Measurements from ENCODE around the gene HMGCLL1.

The HMGCLL1 gene

GRCh38 chr6:55494411-55494810 lies 84.6 kb downstream of the HMGCLL1 start:
- no peak for DNase-seq
- H4K20me1 ChIP-seq (ENCODE audit: insufficient read depth, low read length), result no peaks in the 10 kb centered on the region
- no peak for ATAC-seq (ENCODE audit: insufficient read depth, low read depth)
- H3K4me2 ChIP-seq (ENCODE audit: insufficient read depth, low read length), result no peak overlapping the region
- no peak overlapping the region for H2AFZ ChIP-seq (ENCODE audit: low read depth, low read length)
- H3K36me3 ChIP-seq (ENCODE audit: insufficient read depth, low read length), result no peaks in the 10 kb centered on the region
- H3K27me3 ChIP-seq (ENCODE audit: insufficient read depth, low read length, poor library complexity), result no peaks in the 10 kb centered on the region
- TF ChIP-seq, protein P1, sequence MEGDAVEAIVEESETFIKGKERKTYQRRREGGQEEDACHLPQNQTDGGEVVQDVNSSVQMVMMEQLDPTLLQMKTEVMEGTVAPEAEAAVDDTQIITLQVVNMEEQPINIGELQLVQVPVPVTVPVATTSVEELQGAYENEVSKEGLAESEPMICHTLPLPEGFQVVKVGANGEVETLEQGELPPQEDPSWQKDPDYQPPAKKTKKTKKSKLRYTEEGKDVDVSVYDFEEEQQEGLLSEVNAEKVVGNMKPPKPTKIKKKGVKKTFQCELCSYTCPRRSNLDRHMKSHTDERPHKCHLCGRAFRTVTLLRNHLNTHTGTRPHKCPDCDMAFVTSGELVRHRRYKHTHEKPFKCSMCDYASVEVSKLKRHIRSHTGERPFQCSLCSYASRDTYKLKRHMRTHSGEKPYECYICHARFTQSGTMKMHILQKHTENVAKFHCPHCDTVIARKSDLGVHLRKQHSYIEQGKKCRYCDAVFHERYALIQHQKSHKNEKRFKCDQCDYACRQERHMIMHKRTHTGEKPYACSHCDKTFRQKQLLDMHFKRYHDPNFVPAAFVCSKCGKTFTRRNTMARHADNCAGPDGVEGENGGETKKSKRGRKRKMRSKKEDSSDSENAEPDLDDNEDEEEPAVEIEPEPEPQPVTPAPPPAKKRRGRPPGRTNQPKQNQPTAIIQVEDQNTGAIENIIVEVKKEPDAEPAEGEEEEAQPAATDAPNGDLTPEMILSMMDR (IDR thresholded peaks at IDR 0.05; ENCODE audit: borderline replicate concordance, extremely low read depth, low read length, poor library complexity, severe bottlenecking), result no peak
- TF ChIP-seq EZH2 (IDR thresholded peaks at IDR 0.05; ENCODE audit: borderline replicate concordance, low read depth, low read length, severe bottlenecking), result no peak
- no peaks in the 10 kb centered on the region for H3K79me2 ChIP-seq (ENCODE audit: insufficient read depth, low read length)
- no peaks in the 10 kb centered on the region for H3K9me3 ChIP-seq (ENCODE audit: insufficient read depth, low read length, severe bottlenecking)
- no peak overlapping the region for H3K27ac ChIP-seq (ENCODE audit: low read length)
- H3K9ac ChIP-seq (ENCODE audit: low read depth, low read length), result no peak overlapping the region
- H3K4me3 ChIP-seq (ENCODE audit: low read depth in 1 of 2, low read length in 2 of 2), result no peak overlapping the region
- no peaks in the 10 kb centered on the region for H3K4me1 ChIP-seq (ENCODE audit: insufficient read depth, low read length)

- TF ChIP-seq, protein P1 (IDR thresholded peaks at IDR 0.05; ENCODE audit: borderline replicate concordance, extremely low read depth, low read length, poor library complexity, severe bottlenecking), result no peak
- TF ChIP-seq EZH2 (IDR thresholded peaks at IDR 0.05; ENCODE audit: borderline replicate concordance, low read depth, low read length, severe bottlenecking), result no peak
- H3K4me3 ChIP-seq (ENCODE audit: low read depth in 1 of 2, low read length in 2 of 2), result no peak overlapping the region
- H3K4me1 ChIP-seq (ENCODE audit: insufficient read depth, low read length), result no peaks in the 10 kb centered on the region
- H3K36me3 ChIP-seq (ENCODE audit: insufficient read depth, low read length), result no peaks in the 10 kb centered on the region
- H3K4me2 ChIP-seq (ENCODE audit: insufficient read depth, low read length), result no peak overlapping the region
- no peaks in the 10 kb centered on the region for H3K79me2 ChIP-seq (ENCODE audit: insufficient read depth, low read length)
- H3K27ac ChIP-seq (ENCODE audit: low read length), result no peak overlapping the region
- no peaks in the 10 kb centered on the region for H4K20me1 ChIP-seq (ENCODE audit: insufficient read depth, low read length)
- H3K9ac ChIP-seq (ENCODE audit: low read depth, low read length), result no peak overlapping the region
- H3K27me3 ChIP-seq (ENCODE audit: insufficient read depth, low read length, poor library complexity), result no peaks in the 10 kb centered on the region
- ATAC-seq (ENCODE audit: insufficient read depth, low read depth) (no peak), DNase-seq (no peak)
- no peaks in the 10 kb centered on the region for H3K9me3 ChIP-seq (ENCODE audit: insufficient read depth, low read length, severe bottlenecking)
- no peak overlapping the region for H2AFZ ChIP-seq (ENCODE audit: low read depth, low read length)
Observed at GRCh38 chr6:55492259-55492658, 86.7 kb downstream of the HMGCLL1 start.

GRCh38 chr6:55490871-55491270 lies 88.1 kb downstream of the HMGCLL1 start:
- Histone ChIP-seq H3K9ac (ENCODE audit: low read depth, low read length) (no peak overlapping the region), H3K79me2 (ENCODE audit: insufficient read depth, low read length) (no peaks in the 10 kb centered on the region), H3K9me3 (ENCODE audit: insufficient read depth, low read length, severe bottlenecking) (no peaks in the 10 kb centered on the region), H3K27ac (ENCODE audit: low read length) (no peak overlapping the region), H3K36me3 (ENCODE audit: insufficient read depth, low read length) (no peaks in the 10 kb centered on the region), H4K20me1 (ENCODE audit: insufficient read depth, low read length) (no peaks in the 10 kb centered on the region), H3K27me3 (ENCODE audit: insufficient read depth, low read length, poor library complexity) (no peaks in the 10 kb centered on the region), H3K4me1 (ENCODE audit: insufficient read depth, low read length) (no peaks in the 10 kb centered on the region), H3K4me2 (ENCODE audit: insufficient read depth, low read length) (no peak overlapping the region), H3K4me3 (ENCODE audit: low read depth in 1 of 2, low read length in 2 of 2) (no peak overlapping the region), H2AFZ (ENCODE audit: low read depth, low read length) (no peak overlapping the region)
- ATAC-seq (ENCODE audit: insufficient read depth, low read depth) (no peak), DNase-seq (no peak)
- TF ChIP-seq, protein P1 (IDR thresholded peaks at IDR 0.05; ENCODE audit: borderline replicate concordance, extremely low read depth, low read length, poor library complexity, severe bottlenecking), result no peak
- no peak for TF ChIP-seq EZH2 (IDR thresholded peaks at IDR 0.05; ENCODE audit: borderline replicate concordance, low read depth, low read length, severe bottlenecking)

DNA sequence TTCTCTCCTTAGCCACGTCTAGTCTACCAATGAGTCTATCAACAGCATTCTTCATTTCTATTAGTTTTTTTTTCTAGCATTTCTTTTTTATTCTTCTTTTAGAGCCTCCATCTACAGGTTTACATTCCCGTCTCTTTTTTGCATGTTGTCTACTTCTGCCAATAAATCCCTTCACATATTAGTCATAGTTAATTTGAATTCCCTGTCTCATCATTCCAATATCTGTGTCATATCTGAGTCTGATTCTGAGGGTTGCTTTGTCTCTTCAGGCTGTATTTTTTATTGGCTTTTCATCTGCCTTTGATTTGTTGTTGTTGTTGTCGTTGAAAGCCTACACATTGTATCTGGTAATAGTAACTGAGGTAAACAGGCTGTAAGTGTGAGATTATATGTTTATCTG lies 104.6 kb downstream of the HMGCLL1 start:
- no peak for TF ChIP-seq EZH2 (IDR thresholded peaks at IDR 0.05; ENCODE audit: borderline replicate concordance, low read depth, low read length, severe bottlenecking)
- TF ChIP-seq, protein P1 (IDR thresholded peaks at IDR 0.05; ENCODE audit: borderline replicate concordance, extremely low read depth, low read length, poor library complexity, severe bottlenecking), result no peak
- Histone ChIP-seq H3K79me2 (ENCODE audit: insufficient read depth, low read length) (no peaks in the 10 kb centered on the region), H3K4me2 (ENCODE audit: insufficient read depth, low read length) (no peak overlapping the region), H3K27ac (ENCODE audit: low read length) (no peak overlapping the region), H4K20me1 (ENCODE audit: insufficient read depth, low read length) (no peaks in the 10 kb centered on the region), H3K9ac (ENCODE audit: low read depth, low read length) (no peak overlapping the region), H3K9me3 (ENCODE audit: insufficient read depth, low read length, severe bottlenecking) (no peaks in the 10 kb centered on the region), H3K4me1 (ENCODE audit: insufficient read depth, low read length) (no peaks in the 10 kb centered on the region), H3K27me3 (ENCODE audit: insufficient read depth, low read length, poor library complexity) (no peaks in the 10 kb centered on the region), H3K4me3 (ENCODE audit: low read depth in 1 of 2, low read length in 2 of 2) (no peak overlapping the region), H2AFZ (ENCODE audit: low read depth, low read length) (no peak overlapping the region), H3K36me3 (ENCODE audit: insufficient read depth, low read length) (no peaks in the 10 kb centered on the region)
- DNase-seq (no peak), ATAC-seq (ENCODE audit: insufficient read depth, low read depth) (no peak)

All from DND-41 (cell line).